Measurements from ENCODE around the gene PMEL.

The PMEL gene

GRCh38 chr12:55942577-55943136 lies 23.2 kb downstream of the PMEL start:
- DNase-seq (ENCODE audit: low read depth in 2 of 2), result no peak

GRCh38 chr12:55942055-55942454 lies 23.8 kb downstream of the PMEL start:
- DNase-seq (ENCODE audit: low read depth in 2 of 2), result no peak

GRCh38 chr12:55940065-55940732 lies 25.6 kb downstream of the PMEL start:
- peak; percentile 69 to 70 for DNase-seq (ENCODE audit: low read depth in 2 of 2)

- no peak for DNase-seq (ENCODE audit: low read depth in 2 of 2)
Observed at GRCh38 chr12:55938826-55939501, 26.9 kb downstream of the PMEL start.

- no peak for DNase-seq (ENCODE audit: low read depth in 2 of 2)
Observed at GRCh38 chr12:55937981-55938380, 27.9 kb downstream of the PMEL start.

- DNase-seq (ENCODE audit: low read depth in 2 of 2), result no peak
Observed at GRCh38 chr12:55935738-55936151, 30.1 kb downstream of the PMEL start.

- DNase-seq (ENCODE audit: low read depth in 2 of 2), result no peak
Observed at GRCh38 chr12:55934773-55935172, 31.1 kb downstream of the PMEL start.

GRCh38 chr12:55933799-55934742 lies 31.8 kb downstream of the PMEL start:
- no peak for DNase-seq (ENCODE audit: low read depth in 2 of 2)

GRCh38 chr12:55933169-55933798 lies 32.6 kb downstream of the PMEL start:
- DNase-seq (ENCODE audit: low read depth in 2 of 2), result no peak

- DNase-seq (ENCODE audit: low read depth in 2 of 2), result no peak
Observed at GRCh38 chr12:55932551-55932910, 33.3 kb downstream of the PMEL start.

GRCh38 chr12:55931780-55932550 lies 33.9 kb downstream of the PMEL start:
- peak in 1 of 2 donors; percentile 30 for DNase-seq (ENCODE audit: low read depth in 2 of 2)

- no peak for DNase-seq (ENCODE audit: low read depth in 2 of 2)
Observed at GRCh38 chr12:55931317-55931779, 34.5 kb downstream of the PMEL start.

- peak; percentile 77 for DNase-seq (ENCODE audit: low read depth in 2 of 2)
Observed at GRCh38 chr12:55930771-55931316, 35.0 kb downstream of the PMEL start, which contains the start of gene DGKA. Gene DGKA, plus strand, starts transcription at chr12:55931162. Its CDS starts 5,342 bp downstream, at chr12:55936504.

GRCh38 chr12:55929306-55929791 lies 36.5 kb downstream of the PMEL start:
- peak; percentile 79 to 81 for DNase-seq (ENCODE audit: low read depth in 2 of 2)

- peak; percentile 38 to 48 for DNase-seq (ENCODE audit: low read depth in 2 of 2)
Observed at GRCh38 chr12:55927588-55928502, 38.0 kb downstream of the PMEL start, which contains the start of gene PYM1. Gene PYM1, minus strand, starts transcription at chr12:55927894. Its CDS starts 133 bp downstream, at chr12:55927761.

GRCh38 chr12:55926738-55927587 lies 38.9 kb downstream of the PMEL start:
- DNase-seq (ENCODE audit: low read depth in 2 of 2), result peak; percentile 81 to 83

GRCh38 chr12:55925870-55926737 lies 39.7 kb downstream of the PMEL start:
- DNase-seq (ENCODE audit: low read depth in 2 of 2), result no peak

Measured in stimulated activated CD8-positive, alpha-beta memory T cell treated with anti-CD3 and anti-CD28 coated beads, Interleukin-7, amount 100 ng/mL, for 4 hours (primary cell).